Fibroblast of skin of back (primary cell): ENCODE data around the gene NPW.
"Not testable (repeated sequence)": the region's sequence is repeated elsewhere in the genome, so short reads cannot be mapped to it uniquely, and the experiment has no call there.

Experiments used
- DNase-seq: peaks from one replicate; pipeline ENCODE4 v3.0.0-alpha.2; 2013

Gene NPW

GRCh38 chr16:2002406-2003230, 17.0 kb upstream of the NPW start:
- no peak for DNase-seq

GRCh38 chr16:2003231-2003826, 16.3 kb upstream of the NPW start:
- DNase-seq: no peak

GRCh38 chr16:2003827-2004641, 15.6 kb upstream of the NPW start:
- DNase-seq: peak; percentile 83

GRCh38 chr16:2004795-2005517, 14.6 kb upstream of the NPW start:
- no peak for DNase-seq

- DNase-seq: no peak
Observed at GRCh38 chr16:2005646-2006045, 13.9 kb upstream of the NPW start.

- DNase-seq: no peak
Observed at GRCh38 chr16:2006317-2006716, 13.3 kb upstream of the NPW start.

GRCh38 chr16:2007081-2007836, 12.3 kb upstream of the NPW start:
- no peak for DNase-seq

GRCh38 chr16:2008009-2008526, 11.5 kb upstream of the NPW start:
- peak; percentile 45 for DNase-seq

GRCh38 chr16:2008631-2009163, 10.9 kb upstream of the NPW start:
- DNase-seq: no peak

GRCh38 chr16:2009164-2009711, 10.3 kb upstream of the NPW start:
- no peak for DNase-seq

GRCh38 chr16:2009791-2010510, 9.6 kb upstream of the NPW start, which contains the start of gene ZNF598:
Gene ZNF598, minus strand, starts transcription at chr16:2009821.
- DNase-seq: peak; percentile 91

- DNase-seq: not testable (repeated sequence)
Observed at GRCh38 chr16:2011726-2012125, 7.9 kb upstream of the NPW start.

- DNase-seq: no peak
Observed at GRCh38 chr16:2013527-2013926, 6.1 kb upstream of the NPW start.

GRCh38 chr16:2015117-2015946, 4.3 kb upstream of the NPW start:
- DNase-seq: peak; percentile 61

GRCh38 chr16:2015947-2016208, 3.7 kb upstream of the NPW start:
- DNase-seq: no peak

GRCh38 chr16:2016407-2016922, 3.1 kb upstream of the NPW start:
- no peak for DNase-seq

GRCh38 chr16:2019921-2020831, 591 bp downstream of the NPW start:
- DNase-seq: no peak

GRCh38 chr16:2022723-2023091, 3.1 kb downstream of the NPW start:
- DNase-seq: peak; percentile 75
